H1 (cell line): Measurements from ENCODE around the gene KRT85. TPM values are rescaled to one million over a fixed set of nuclear protein-coding genes. Genes with fewer than 3 reads are reported as not detected.

ENCODE experiments used
- CTCF ChIA-PET: fragments of 300-600 bp; sonication (Branson Sonifier 250); formaldehyde crosslinking; loops from one replicate; lab custom pipeline; 2021; ENCODE audit not compliant: partially characterized antibody; lab: Charles Lee
- POLR2A ChIA-PET: fragments of 300-600 bp; sonication (Branson Sonifier 250); formaldehyde crosslinking; loops from one replicate; lab custom pipeline; 2021; ENCODE audit warnings: inconsistent platforms; ENCODE audit not compliant: partially characterized antibody; lab: Charles Lee
- DNase-seq, 2 experiments: peaks; one replicate each; pipeline versions ENCODE4 v3.0.0 to v3.0.0-alpha.2; 2010 to 2022; ENCODE audit warnings: low spot score in 2 of 2, low read depth in 1 of 2, mixed read lengths in 1 of 2
- FAIRE-seq: peaks from 2 replicates; lab custom pipeline; 2011; peaks lifted over from hg19 to GRCh38; lab: Jason Lieb, UNC
- H2AFZ ChIP-seq: 2 replicates; pipeline ENCODE4 v1.8.1; 2012; ENCODE audit warnings: low read length, inconsistent platforms
- H2AK5ac ChIP-seq: 2 replicates; pipeline ENCODE4 v1.6.1; 2013; ENCODE audit warnings: low read depth, low read length
- H2BK120ac ChIP-seq: replicated peaks from 2 replicates; pipeline ENCODE3; 2013; ENCODE audit warnings: low read depth, low read length, inconsistent platforms
- H2BK12ac ChIP-seq: 2 replicates; pipeline ENCODE4 v1.6.1; 2013; ENCODE audit warnings: low read depth, low read length
- H2BK15ac ChIP-seq: 2 replicates; pipeline ENCODE4 v1.6.1; 2013; ENCODE audit warnings: low read length
- H2BK20ac ChIP-seq: 2 replicates; pipeline ENCODE4 v1.6.1; 2013; ENCODE audit warnings: low read length
- H2BK5ac ChIP-seq: 2 replicates; pipeline ENCODE4 v1.6.1; 2013; ENCODE audit warnings: low read depth, low read length
- H3K14ac ChIP-seq: 2 replicates; pipeline ENCODE4 v1.6.1; 2013; ENCODE audit warnings: inconsistent platforms; ENCODE audit not compliant: insufficient read length
- H3K18ac ChIP-seq: 2 replicates; pipeline ENCODE4 v1.6.1; 2013; ENCODE audit warnings: low read length; ENCODE audit errors: extremely low read depth
- H3K23ac ChIP-seq: 2 replicates; pipeline ENCODE4 v1.6.1; 2013; ENCODE audit warnings: inconsistent platforms; ENCODE audit not compliant: insufficient read length
- H3K23me2 ChIP-seq: 2 replicates; pipeline ENCODE4 v1.6.1; 2013; ENCODE audit warnings: low read depth, low read length
- H3K27ac ChIP-seq: 2 replicates; pipeline ENCODE4 v1.6.1; 2011; ENCODE audit warnings: low read depth, low read length, inconsistent platforms
- H3K27me3 ChIP-seq, 4 experiments: replicated peaks in 1 of 4; 1 replicate in 1 of 4; 2 replicates in 3 of 4; pipeline versions ENCODE4 v1.6.1 to v1.8.1; 2011 to 2013; ENCODE audit warnings: low read length in 3 of 4, mild to moderate bottlenecking in 3 of 4, inconsistent platforms in 2 of 4, mixed read lengths in 2 of 4, moderate library complexity in 1 of 4; ENCODE audit not compliant: control insufficient read depth in 3 of 4, insufficient read depth in 3 of 4; ENCODE audit errors: extremely low read depth in 1 of 4
- H3K36me3 ChIP-seq, 4 experiments: 2 replicates each; pipeline versions ENCODE4 v1.6.1 to v1.8.1; 2011 to 2013; ENCODE audit warnings: mild to moderate bottlenecking in 4 of 4, low read length in 3 of 4, moderate library complexity in 2 of 4, control low read depth in 1 of 4, inconsistent platforms in 1 of 4; ENCODE audit not compliant: insufficient read depth in 4 of 4, control insufficient read depth in 2 of 4
- H3K4ac ChIP-seq: replicated peaks from 2 replicates; pipeline ENCODE3; 2013; ENCODE audit warnings: low read length, low read depth, mixed read lengths, inconsistent platforms; ENCODE audit not compliant: insufficient read length
- H3K4me1 ChIP-seq, 4 experiments: replicated peaks in 1 of 4; 1 replicate in 1 of 4; 2 replicates in 3 of 4; pipeline versions ENCODE4 v1.6.1 to v1.8.1; 2011 to 2013; ENCODE audit warnings: low read length in 3 of 4, inconsistent platforms in 2 of 4, mixed read lengths in 1 of 4; ENCODE audit not compliant: insufficient read depth in 4 of 4, control insufficient read depth in 3 of 4
- H3K4me2 ChIP-seq, 2 experiments: 2 replicates each; pipeline versions ENCODE4 v1.6.1 to v1.8.1; 2011 to 2013; ENCODE audit warnings: low read depth in 2 of 2, low read length in 2 of 2, control low read depth in 1 of 2, inconsistent platforms in 1 of 2, mild to moderate bottlenecking in 1 of 2; ENCODE audit not compliant: insufficient read depth in 1 of 2
- H3K4me3 ChIP-seq, 4 experiments: fragments of 200-600, 300-600 bp in 1 of 4; sonication (generic), shearing (Covaris generic), sonication (Bioruptor Twin) in 1 of 4; 2 replicates each; pipeline versions ENCODE4 v1.5.1 to v1.8.1; 2011 to 2016; ENCODE audit warnings: low read length in 4 of 4, low read depth in 3 of 4, control low read depth in 2 of 4, inconsistent platforms in 2 of 4, mild to moderate bottlenecking in 2 of 4, mixed read lengths in 1 of 4, moderate library complexity in 1 of 4; ENCODE audit not compliant: insufficient read depth in 2 of 4; ENCODE audit errors: extremely low read depth in 1 of 4
- H3K56ac ChIP-seq: replicated peaks from 2 replicates; pipeline ENCODE3; 2013; ENCODE audit warnings: low read depth, mild to moderate bottlenecking, mixed read lengths, low read length, inconsistent platforms; ENCODE audit not compliant: insufficient read length
- H3K79me1 ChIP-seq: 2 replicates; pipeline ENCODE4 v1.6.1; 2013; ENCODE audit warnings: low read depth, low read length, control low read depth
- H3K79me2 ChIP-seq, 2 experiments: 2 replicates each; pipeline versions ENCODE4 v1.6.1 to v1.8.1; 2012 to 2013; ENCODE audit warnings: low read length in 2 of 2, mild to moderate bottlenecking in 2 of 2, inconsistent platforms in 1 of 2; ENCODE audit not compliant: insufficient read depth in 2 of 2, control insufficient read depth in 1 of 2
- H3K9ac ChIP-seq, 4 experiments: replicated peaks in 1 of 4; 1 replicate in 1 of 4; 2 replicates in 3 of 4; pipeline versions ENCODE4 v1.6.1 to v1.8.1; 2011 to 2013; ENCODE audit warnings: low read depth in 3 of 4, low read length in 3 of 4, control low read depth in 2 of 4, mild to moderate bottlenecking in 2 of 4, moderate library complexity in 2 of 4, inconsistent platforms in 1 of 4; ENCODE audit errors: extremely low read depth in 1 of 4
- H3K9me3 ChIP-seq, 2 experiments: 2 replicates each; pipeline versions ENCODE4 v1.6.1 to v1.8.1; 2012 to 2013; ENCODE audit warnings: mild to moderate bottlenecking in 2 of 2, moderate library complexity in 2 of 2, control low read depth in 1 of 2, inconsistent platforms in 1 of 2, low read depth in 1 of 2, low read length in 1 of 2, mixed read lengths in 1 of 2; ENCODE audit not compliant: insufficient read depth in 2 of 2
- H4K20me1 ChIP-seq, 2 experiments: replicated peaks in 1 of 2; 2 replicates each; pipeline versions ENCODE3 to v1.8.1; 2011 to 2013; ENCODE audit warnings: inconsistent platforms in 2 of 2, low read length in 2 of 2, mild to moderate bottlenecking in 1 of 2; ENCODE audit not compliant: insufficient read depth in 2 of 2, control insufficient read depth in 1 of 2
- H4K5ac ChIP-seq: 2 replicates; pipeline ENCODE4 v1.6.1; 2013; ENCODE audit warnings: low read length, low read depth, mixed read lengths, inconsistent platforms; ENCODE audit not compliant: insufficient read length
- H4K8ac ChIP-seq: 2 replicates; pipeline ENCODE4 v1.8.0; 2013; ENCODE audit warnings: mild to moderate bottlenecking, moderate library complexity, low read length, inconsistent platforms; ENCODE audit not compliant: insufficient read depth; ENCODE audit errors: extremely low read depth
- H4K91ac ChIP-seq: replicated peaks from 2 replicates; pipeline ENCODE3; 2013; ENCODE audit warnings: low read length, mixed read lengths, inconsistent platforms; ENCODE audit not compliant: insufficient read length
- CEBPB ChIP-seq: IDR thresholded peaks from 2 replicates; pipeline ENCODE4 v1.6.1; 2012; ENCODE audit warnings: low read depth, low read length
- EGR1 ChIP-seq: IDR thresholded peaks from 2 replicates; pipeline ENCODE4 v1.6.1; 2011; ENCODE audit warnings: low read depth, low read length, borderline replicate concordance
- EZH2 ChIP-seq: fragments of 200-600 bp; sonication (generic); IDR thresholded peaks from 2 replicates; pipeline ENCODE4 v1.7.1; 2012; ENCODE audit warnings: low read depth, mild to moderate bottlenecking, moderate library complexity, low read length, inconsistent platforms; ENCODE audit not compliant: severe bottlenecking
- JUN ChIP-seq: IDR thresholded peaks from 2 replicates; pipeline ENCODE4 v1.6.1; 2011; ENCODE audit warnings: low read depth, mild to moderate bottlenecking, improper control_type of control experiment, low read length
- KDM4A ChIP-seq: IDR thresholded peaks from one replicate; pipeline ENCODE4 v1.7.1; 2012; ENCODE audit warnings: low read depth, mild to moderate bottlenecking, moderate library complexity, low read length, inconsistent platforms; ENCODE audit not compliant: severe bottlenecking
- NRF1 ChIP-seq: IDR thresholded peaks from 2 replicates; pipeline ENCODE4 v1.6.1; 2011; ENCODE audit warnings: mild to moderate bottlenecking, low read depth, low read length, improper control_type of control experiment
- POLR2A ChIP-seq, 2 experiments: IDR thresholded peaks; 1 replicate in 1 of 2; 2 replicates in 1 of 2; pipeline ENCODE4 v1.6.1; 2011; ENCODE audit warnings: low read depth in 2 of 2, low read length in 2 of 2, mild to moderate bottlenecking in 2 of 2; ENCODE audit errors: control extremely low read depth in 1 of 2
- SRF ChIP-seq: IDR thresholded peaks from 2 replicates; pipeline ENCODE4 v1.6.1; 2011; ENCODE audit warnings: mild to moderate bottlenecking, low read depth, low read length, moderate library complexity
- TEAD4 ChIP-seq: IDR thresholded peaks from 2 replicates; pipeline ENCODE4 v1.6.1; 2012; ENCODE audit warnings: low read depth, low read length, inconsistent platforms, mixed read lengths
- WGBS, 2 experiments: shearing (Covaris generic) in 1 of 2; methylation state at CpG; one replicate each; pipeline versions ENCODE4 v1.1.6 to v1.1.7; 2013 to 2015; ENCODE audit warnings: low lambda C conversion rate in 2 of 2, mixed read lengths in 2 of 2, inconsistent platforms in 1 of 2, low coverage in 1 of 2, missing lambda C conversion rate in 1 of 2; ENCODE audit not compliant: insufficient replicate concordance in 2 of 2, insufficient coverage in 1 of 2, insufficient read length in 1 of 2; ENCODE audit errors: extremely low coverage in 1 of 2, missing lambda C conversion rate in 1 of 2; 5-methylcytosine and 5-hydroxymethylcytosine counted together
- polyA plus RNA-seq, 7 experiments: library from polyadenylated mRNA; depleted of rRNA in 3 of 7; stranded (reverse) in 5 of 7; unstranded in 2 of 7; fragments of >200 nt in 5 of 7; fragments of 200-250 nt in 2 of 7; gene quantifications; 1 replicate in 5 of 7; 2 replicates in 1 of 7; 4 replicates in 1 of 7; pipeline versions ENCODE4 v1.2.1 to v1.2.3, GENCODE V29; 2011 to 2013; ENCODE audit warnings: missing spikeins in 2 of 7, mixed read lengths in 2 of 7
- total RNA-seq: library from RNA; stranded (reverse); fragmentation: NEBNext Ultra II Directional; extraction: Animal tissue kit (Norgen Biotek cat#: 25700); gene quantifications from 2 replicates; pipeline ENCODE4 v1.2.1, GENCODE V29; 2021
- TF ChIP-seq, protein P1 (sequence below): IDR thresholded peaks from 2 replicates; pipeline ENCODE4 v1.6.1; 2012; ENCODE audit warnings: low read length, inconsistent platforms

The KRT85 gene
- total and polyA plus RNA-seq, 2 of the 8 experiments (the other 6 are each of a cell fraction or from before 2014, with no cell fraction given), result not detected

DNA sequence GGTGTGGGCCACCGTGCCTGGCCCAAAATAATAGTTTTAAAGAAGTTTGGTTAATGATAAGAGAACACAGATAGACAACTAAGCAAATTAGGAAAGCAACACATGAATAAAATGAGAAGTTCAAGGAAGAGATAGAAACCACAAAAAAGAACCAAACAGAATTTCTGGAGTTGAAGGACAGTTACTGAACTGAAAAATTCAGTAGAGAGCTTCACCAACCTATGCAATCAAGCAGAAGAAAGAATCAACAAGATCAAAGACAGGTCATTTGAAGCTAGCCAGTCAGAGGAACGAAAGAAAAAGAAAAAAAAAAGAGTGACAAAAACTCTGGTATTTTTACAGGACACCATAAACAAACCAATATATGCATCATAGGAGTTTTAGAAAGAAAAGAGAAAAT is 30.6 kb downstream of the KRT85 start:
- no peak overlapping the region for H3K56ac ChIP-seq

More for the DNA sequence above, 30.6 kb downstream of the KRT85 start:
- no peaks in the 10 kb centered on the region for H3K79me1 ChIP-seq
- H3K14ac ChIP-seq, result no peak overlapping the region
- H3K4me1 ChIP-seq, result peaks cover 0 to 3% (median 0%) of the 10 kb centered on the region in 4 experiments; a peak in 1 of 7 replicates
- H3K4ac ChIP-seq, result no peak overlapping the region
- no peak overlapping the region for H3K4me3 ChIP-seq
- no peak overlapping the region for H2BK120ac ChIP-seq
- no peak overlapping the region for H4K91ac ChIP-seq
- H3K9ac ChIP-seq, result no peak overlapping the region
- H3K4me2 ChIP-seq, result no peak overlapping the region
- H2BK5ac ChIP-seq, result no peak overlapping the region
- no peak overlapping the region for H3K23ac ChIP-seq
- 100% methylated on average over 2 of the region's 2 CpGs; no CpG with 5 or more reads in 1 of the 2 experiments for WGBS, 2 experiments
- no peak overlapping the region for H2BK15ac ChIP-seq
- no peak overlapping the region for H2AK5ac ChIP-seq
- no peaks in the 10 kb centered on the region for H3K79me2 ChIP-seq
- TF ChIP-seq NRF1 (no peak), POLR2A (IDR thresholded peaks at IDR 0.05; ENCODE audit: control extremely low read depth in 1 of 2, low read depth in 2 of 2, low read length in 2 of 2) (no peak), SRF (no peak), EGR1 (no peak), KDM4A (no peak), CEBPB (no peak), EZH2 (no peak), JUN (no peak), TEAD4 (no peak)
- TF ChIP-seq, protein P1, sequence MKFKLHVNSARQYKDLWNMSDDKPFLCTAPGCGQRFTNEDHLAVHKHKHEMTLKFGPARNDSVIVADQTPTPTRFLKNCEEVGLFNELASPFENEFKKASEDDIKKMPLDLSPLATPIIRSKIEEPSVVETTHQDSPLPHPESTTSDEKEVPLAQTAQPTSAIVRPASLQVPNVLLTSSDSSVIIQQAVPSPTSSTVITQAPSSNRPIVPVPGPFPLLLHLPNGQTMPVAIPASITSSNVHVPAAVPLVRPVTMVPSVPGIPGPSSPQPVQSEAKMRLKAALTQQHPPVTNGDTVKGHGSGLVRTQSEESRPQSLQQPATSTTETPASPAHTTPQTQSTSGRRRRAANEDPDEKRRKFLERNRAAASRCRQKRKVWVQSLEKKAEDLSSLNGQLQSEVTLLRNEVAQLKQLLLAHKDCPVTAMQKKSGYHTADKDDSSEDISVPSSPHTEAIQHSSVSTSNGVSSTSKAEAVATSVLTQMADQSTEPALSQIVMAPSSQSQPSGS, result no peak
- no peak overlapping the region for H4K5ac ChIP-seq
- no peak overlapping the region for H4K8ac ChIP-seq
- no peak overlapping the region for H3K18ac ChIP-seq
- H4K20me1 ChIP-seq, result no peaks in the 10 kb centered on the region
- H2BK12ac ChIP-seq, result no peak overlapping the region
- ChIA-PET CTCF (interaction anchor here (0.6 to 10.9 kb wide), 12 partner anchors 8 to 544 kb away, joined by 3 to 126 read pairs (median 4); no protein-coding TSS in a partner anchor), POLR2A (interaction anchor here (1.2 kb wide), 1 partner anchor 9 kb away, joined by 3 read pairs; no protein-coding TSS in a partner anchor)
- no peaks in the 10 kb centered on the region for H3K36me3 ChIP-seq
- H2BK20ac ChIP-seq, result no peak overlapping the region
- no peak for FAIRE-seq
- no peak overlapping the region for H2AFZ ChIP-seq
- H3K9me3 ChIP-seq, result no peaks in the 10 kb centered on the region
- no peak for DNase-seq
- H3K23me2 ChIP-seq, result no peaks in the 10 kb centered on the region
- H3K27me3 ChIP-seq, result no peaks in the 10 kb centered on the region
- H3K27ac ChIP-seq, result no peak overlapping the region
